MM.1S (cell line): ENCODE measurements around the gene SUCO.

ENCODE experiments used
- DNase-seq: peaks from one replicate; pipeline ENCODE4 v3.0.0-alpha.2; 2015
- H2AFZ ChIP-seq: fragments of 300-600 bp; sonication (generic); 2 replicates; pipeline ENCODE4 v1.6.0; 2016; ENCODE audit warnings: antibody characterized with exemption, low read length
- H3F3A ChIP-seq: fragments of 300-600 bp; sonication (generic); 2 replicates; pipeline ENCODE4 v1.6.1; 2016; ENCODE audit warnings: mild to moderate bottlenecking, antibody characterized with exemption, low read length, moderate library complexity, mixed read lengths; ENCODE audit not compliant: insufficient read depth
- H3K27ac ChIP-seq: fragments of 300-600 bp; sonication (generic); 2 replicates; pipeline ENCODE4 v1.5.1; 2016; ENCODE audit warnings: mild to moderate bottlenecking, low read length
- H3K27me3 ChIP-seq: fragments of 300-600 bp; sonication (generic); replicated peaks from 2 replicates; pipeline ENCODE4 v1.6.0; 2016; ENCODE audit warnings: low read length; ENCODE audit not compliant: insufficient read depth
- H3K36me3 ChIP-seq: fragments of 300-600 bp; sonication (generic); replicated peaks from 2 replicates; pipeline ENCODE4 v1.6.1; 2016; ENCODE audit warnings: mild to moderate bottlenecking, low read length, mixed read lengths; ENCODE audit not compliant: insufficient read depth
- H3K4me1 ChIP-seq: fragments of 300-600 bp; sonication (generic); 2 replicates; pipeline ENCODE4 v1.6.1; 2016; ENCODE audit warnings: low read length, mixed read lengths
- H3K4me2 ChIP-seq: fragments of 300-600 bp; sonication (generic); 2 replicates; pipeline ENCODE4 v1.6.0; 2016; ENCODE audit warnings: low read depth, low read length
- H3K4me3 ChIP-seq: fragments of 300-600 bp; sonication (generic); 2 replicates; pipeline ENCODE4 v1.5.1; 2016; ENCODE audit warnings: low read length, mixed read lengths
- H3K79me2 ChIP-seq: fragments of 300-600 bp; sonication (generic); 2 replicates; pipeline ENCODE4 v1.6.1; 2016; ENCODE audit warnings: mixed run types, low read length, mixed read lengths
- H3K9ac ChIP-seq: fragments of 300-600 bp; sonication (generic); 2 replicates; pipeline ENCODE4 v1.6.1; 2016; ENCODE audit warnings: low read length, mixed read lengths
- H3K9me2 ChIP-seq: fragments of 300-600 bp; sonication (generic); replicated peaks from 2 replicates; pipeline ENCODE4 v1.6.1; 2016; ENCODE audit warnings: mild to moderate bottlenecking, low read length, mixed read lengths; ENCODE audit not compliant: insufficient read depth
- H3K9me3 ChIP-seq: fragments of 300-600 bp; sonication (generic); replicated peaks from 2 replicates; pipeline ENCODE4 v1.6.1; 2016; ENCODE audit warnings: mild to moderate bottlenecking, low read length, mixed read lengths; ENCODE audit not compliant: insufficient read depth
- H4K20me1 ChIP-seq: fragments of 300-600 bp; sonication (generic); 2 replicates; pipeline ENCODE4 v1.6.1; 2016; ENCODE audit warnings: mild to moderate bottlenecking, low read length, moderate library complexity, mixed read lengths; ENCODE audit not compliant: insufficient read depth
- CTCF ChIP-seq: fragments of 300-600 bp; sonication (generic); IDR thresholded peaks from 2 replicates; pipeline ENCODE4 v1.5.1; 2016; ENCODE audit warnings: antibody characterized with exemption, low read length, mixed read lengths
- EZH2 ChIP-seq: fragments of 300-600 bp; sonication (generic); optimal IDR thresholded peaks from 2 replicates; pipeline ENCODE3; 2017; ENCODE audit warnings: low read depth, mild to moderate bottlenecking, antibody characterized with exemption, low read length, mixed read lengths
- EZH2phosphoT487 ChIP-seq: fragments of 300-600 bp; sonication (generic); IDR thresholded peaks from 2 replicates; pipeline ENCODE4 v1.6.1; 2018; ENCODE audit warnings: antibody characterized with exemption, low read length

SUCO gene

GRCh38 chr1:172600615-172601014, 67.7 kb downstream of the SUCO start:
- no peaks in the 10 kb centered on the region for H3K36me3 ChIP-seq
- H2AFZ ChIP-seq = no peak overlapping the region
- H3K4me3 ChIP-seq = no peak overlapping the region
- H4K20me1 ChIP-seq = no peaks in the 10 kb centered on the region
- DNase-seq = no peak
- H3K4me1 ChIP-seq = no peaks in the 10 kb centered on the region
- H3K9ac ChIP-seq = no peak overlapping the region
- H3K27me3 ChIP-seq = no peaks in the 10 kb centered on the region
- no peaks in the 10 kb centered on the region for H3F3A ChIP-seq
- H3K9me2 ChIP-seq = no peaks in the 10 kb centered on the region
- no peaks in the 10 kb centered on the region for H3K9me3 ChIP-seq
- H3K4me2 ChIP-seq = no peak overlapping the region
- no peaks in the 10 kb centered on the region for H3K79me2 ChIP-seq
- TF ChIP-seq EZH2 = no peak
- TF ChIP-seq CTCF = no peak
- no peak for TF ChIP-seq EZH2phosphoT487
- no peak overlapping the region for H3K27ac ChIP-seq

- TF ChIP-seq EZH2phosphoT487 = no peak
- no peaks in the 10 kb centered on the region for H3K36me3 ChIP-seq
- no peak overlapping the region for H3K27ac ChIP-seq
Measured at GRCh38 chr1:172601046-172601630, 68.2 kb downstream of the SUCO start.

GRCh38 chr1:172602706-172603105, 69.8 kb downstream of the SUCO start:
- no peak for TF ChIP-seq EZH2phosphoT487
- TF ChIP-seq EZH2 = no peak
- TF ChIP-seq CTCF = no peak
- Histone ChIP-seq H3K4me3 (no peak overlapping the region), H3K36me3 (no peaks in the 10 kb centered on the region), H3K79me2 (no peaks in the 10 kb centered on the region), H4K20me1 (no peaks in the 10 kb centered on the region), H3K9ac (no peak overlapping the region), H3K4me2 (no peak overlapping the region), H3K9me2 (no peaks in the 10 kb centered on the region), H3K4me1 (no peaks in the 10 kb centered on the region), H3K27me3 (no peaks in the 10 kb centered on the region), H3K27ac (no peak overlapping the region), H3F3A (no peaks in the 10 kb centered on the region), H3K9me3 (no peaks in the 10 kb centered on the region), H2AFZ (no peak overlapping the region)
- DNase-seq = no peak

More at GRCh38 chr1:172601046-172601630, 68.2 kb downstream of the SUCO start:
- Histone ChIP-seq H3K27me3 (no peaks in the 10 kb centered on the region), H2AFZ (no peak overlapping the region), H4K20me1 (no peaks in the 10 kb centered on the region), H3K4me2 (no peak overlapping the region), H3K4me3 (no peak overlapping the region), H3K9me3 (no peaks in the 10 kb centered on the region), H3K4me1 (no peaks in the 10 kb centered on the region), H3F3A (no peaks in the 10 kb centered on the region), H3K9me2 (no peaks in the 10 kb centered on the region), H3K9ac (no peak overlapping the region), H3K79me2 (no peaks in the 10 kb centered on the region)
- no peak for DNase-seq

GRCh38 chr1:172603816-172604215, 70.9 kb downstream of the SUCO start:
- no peak for DNase-seq
- no peak overlapping the region for H3K9ac ChIP-seq
- no peaks in the 10 kb centered on the region for H3F3A ChIP-seq
- H3K36me3 ChIP-seq = no peaks in the 10 kb centered on the region
- no peak overlapping the region for H3K4me2 ChIP-seq
- no peak for TF ChIP-seq CTCF
- TF ChIP-seq EZH2phosphoT487 = no peak
- no peak for TF ChIP-seq EZH2
- H3K27me3 ChIP-seq = no peaks in the 10 kb centered on the region
- H3K9me3 ChIP-seq = no peaks in the 10 kb centered on the region
- no peaks in the 10 kb centered on the region for H3K79me2 ChIP-seq
- no peak overlapping the region for H3K4me3 ChIP-seq
- H4K20me1 ChIP-seq = no peaks in the 10 kb centered on the region
- H3K27ac ChIP-seq = no peak overlapping the region
- H2AFZ ChIP-seq = no peak overlapping the region
- no peaks in the 10 kb centered on the region for H3K9me2 ChIP-seq
- H3K4me1 ChIP-seq = no peaks in the 10 kb centered on the region
